Vagina (tissue), 2 donors: ENCODE data around the gene GAREM1.

Source experiments
- CTCF ChIP-seq, 3 experiments: fragments of 450-650 bp in 2 of 3; fragments of 200-600 bp in 1 of 3; sonication (generic) in 1 of 3; IDR thresholded peaks; one replicate each; pipeline ENCODE4 v1.5.1; 2017 to 2019; ENCODE audit warnings: antibody characterized with exemption in 3 of 3, mild to moderate bottlenecking in 2 of 3, moderate library complexity in 2 of 3
- POLR2A ChIP-seq, 2 donors: fragments of 450-650 bp; IDR thresholded peaks; one replicate each; pipeline ENCODE4 v1.6.1; 2017; ENCODE audit warnings: antibody characterized with exemption in 2 of 2, mild to moderate bottlenecking in 2 of 2, moderate library complexity in 2 of 2

GRCh38 chr18:32290810-32291209 is 179.9 kb downstream of the GAREM1 start:
- no peak for TF ChIP-seq CTCF (IDR thresholded peaks at IDR 0.05)
- no peak for TF ChIP-seq POLR2A (IDR thresholded peaks at IDR 0.05)
